SK-N-SH (cell line): ENCODE measurements around the gene TCF7L2. TPM values are rescaled to one million over a fixed set of nuclear protein-coding genes. Genes with fewer than 3 reads are reported as not detected.

Experiments used
- CTCF ChIA-PET: fragments of 300-600, 350-600 bp; formaldehyde crosslinking; extraction: SDS; loops from one replicate; lab custom pipeline; 2021; lab: Yijun Ruan, JAX
- POLR2A ChIA-PET: fragments of 350-600 bp; sonication (Branson Sonifier 250); formaldehyde crosslinking; extraction: SDS; loops from one replicate; lab custom pipeline; 2020; ENCODE audit warnings: antibody characterized with exemption, inconsistent platforms; lab: Yijun Ruan, JAX
- DNase-seq: peaks from one replicate; pipeline ENCODE4 v3.0.0; 2012
- H2AFZ ChIP-seq: fragments of 200-600 bp; sonication (generic); 2 replicates; pipeline ENCODE4 v1.8.1; 2016; ENCODE audit warnings: antibody characterized with exemption, mild to moderate bottlenecking, low read depth
- H3F3A ChIP-seq: fragments of 200-600 bp; sonication (generic); replicated peaks from 2 replicates; pipeline ENCODE3; 2016; ENCODE audit warnings: antibody characterized with exemption, mild to moderate bottlenecking; ENCODE audit not compliant: insufficient read depth
- H3K27ac ChIP-seq, 2 experiments: fragments of 200-500 bp in 1 of 2; fragments of 200-600 bp in 1 of 2; sonication (Bioruptor generic) in 1 of 2; sonication (generic), shearing (Covaris generic) in 1 of 2; 2 replicates each; pipeline versions ENCODE4 v1.5.1 to v1.6.1; 2014 to 2016; ENCODE audit warnings: low read depth in 2 of 2, inconsistent platforms in 1 of 2, low read length in 1 of 2, mild to moderate bottlenecking in 1 of 2, mixed read lengths in 1 of 2
- H3K27me3 ChIP-seq: fragments of 200-600 bp; sonication (generic), shearing (Covaris generic); 2 replicates; pipeline ENCODE4 v1.6.1; 2016; ENCODE audit warnings: mixed run types; ENCODE audit not compliant: insufficient read depth
- H3K36me3 ChIP-seq, 2 experiments: fragments of 200-500 bp in 1 of 2; fragments of 200-600 bp in 1 of 2; sonication (Bioruptor generic) in 1 of 2; sonication (generic) in 1 of 2; replicated peaks in 1 of 2; 2 replicates each; pipeline versions ENCODE3 to v1.5.1; 2014 to 2016; ENCODE audit warnings: low read length in 1 of 2, mild to moderate bottlenecking in 1 of 2; ENCODE audit not compliant: insufficient read depth in 2 of 2, control insufficient read depth in 1 of 2
- H3K4me1 ChIP-seq, 2 experiments: fragments of 200-500 bp in 1 of 2; fragments of 200-600 bp in 1 of 2; sonication (Bioruptor generic) in 1 of 2; sonication (generic), shearing (Covaris generic) in 1 of 2; 2 replicates each; pipeline versions ENCODE4 v1.5.1 to v1.6.1; 2014 to 2016; ENCODE audit warnings: low read depth in 1 of 2, low read length in 1 of 2, mixed run types in 1 of 2; ENCODE audit not compliant: insufficient read depth in 2 of 2, control insufficient read depth in 1 of 2
- H3K4me2 ChIP-seq: fragments of 200-600 bp; sonication (generic), shearing (Covaris generic); 2 replicates; pipeline ENCODE4 v1.6.1; 2017; ENCODE audit warnings: mixed run types
- H3K4me3 ChIP-seq, 2 experiments: fragments of 200-500 bp in 1 of 2; fragments of 200-600 bp in 1 of 2; sonication (Bioruptor generic) in 1 of 2; sonication (generic), shearing (Covaris generic) in 1 of 2; 2 replicates each; pipeline versions ENCODE4 v1.5.1 to v1.8.1; 2014 to 2016; ENCODE audit warnings: low read depth in 2 of 2, inconsistent platforms in 1 of 2, low read length in 1 of 2, mild to moderate bottlenecking in 1 of 2, mixed read lengths in 1 of 2, moderate library complexity in 1 of 2
- H3K79me2 ChIP-seq: fragments of 200-600 bp; sonication (generic); 2 replicates; pipeline ENCODE4 v1.8.1; 2017; ENCODE audit warnings: mild to moderate bottlenecking; ENCODE audit not compliant: insufficient read depth
- H3K9ac ChIP-seq: fragments of 200-600 bp; sonication (generic); 2 replicates; pipeline ENCODE4 v1.6.1; 2017; ENCODE audit warnings: mixed run types
- H3K9me2 ChIP-seq: fragments of 200-600 bp; sonication (generic); 2 replicates; pipeline ENCODE4 v1.6.1; 2017; ENCODE audit warnings: mixed run types
- H3K9me3 ChIP-seq: fragments of 200-600 bp; sonication (generic); 2 replicates; pipeline ENCODE4 v1.6.1; 2017; ENCODE audit warnings: mixed run types, mild to moderate bottlenecking, moderate library complexity
- H4K20me1 ChIP-seq: fragments of 200-600 bp; sonication (generic); 2 replicates; pipeline ENCODE4 v1.6.1; 2017; ENCODE audit warnings: mild to moderate bottlenecking, mixed run types; ENCODE audit not compliant: insufficient read depth
- ELF1 ChIP-seq: IDR thresholded peaks from 2 replicates; pipeline ENCODE4 v1.4.0; 2012
- EP300 ChIP-seq, 2 experiments: IDR thresholded peaks; 2 replicates each; pipeline versions ENCODE4 v1.4.0 to v1.6.1; 2012; ENCODE audit warnings: borderline replicate concordance in 1 of 2, low read depth in 1 of 2, low read length in 1 of 2
- EZH2phosphoT487 ChIP-seq: fragments of 200-600 bp; sonication (generic); IDR thresholded peaks from 2 replicates; pipeline ENCODE4 v1.6.1; 2017; ENCODE audit warnings: low read depth, mixed run types, mild to moderate bottlenecking, antibody characterized with exemption, moderate library complexity, borderline replicate concordance
- FOSL2 ChIP-seq: IDR thresholded peaks from 2 replicates; pipeline ENCODE4 v1.4.0; 2012; ENCODE audit warnings: low read depth, mild to moderate bottlenecking, moderate library complexity, borderline replicate concordance
- FOXM1 ChIP-seq: IDR thresholded peaks from 2 replicates; pipeline ENCODE4 v1.4.0; 2012; ENCODE audit warnings: low read depth, mild to moderate bottlenecking
- GABPA ChIP-seq: IDR thresholded peaks from 2 replicates; pipeline ENCODE4 v1.4.0; 2012; ENCODE audit warnings: low read depth, mild to moderate bottlenecking
- IRF3 ChIP-seq: fragments of 150-350 bp; IDR thresholded peaks from 2 replicates; pipeline ENCODE4 v1.6.1; 2016; ENCODE audit warnings: mild to moderate bottlenecking, low read depth, low read length
- JUND ChIP-seq: IDR thresholded peaks from 2 replicates; pipeline ENCODE4 v1.4.0; 2012
- MAX ChIP-seq: IDR thresholded peaks from 2 replicates; pipeline ENCODE4 v1.4.0; 2012; ENCODE audit warnings: low read depth
- MEF2A ChIP-seq: IDR thresholded peaks from 2 replicates; pipeline ENCODE4 v1.4.0; 2012; ENCODE audit warnings: low read depth, borderline replicate concordance
- MXI1 ChIP-seq: IDR thresholded peaks from 2 replicates; pipeline ENCODE4 v1.6.1; 2012; ENCODE audit warnings: mild to moderate bottlenecking, low read depth, low read length, improper control_type of control experiment
- NFIC ChIP-seq: IDR thresholded peaks from 2 replicates; pipeline ENCODE4 v1.4.0; 2012; ENCODE audit warnings: borderline replicate concordance
- PBX3 ChIP-seq: IDR thresholded peaks from 2 replicates; pipeline ENCODE4; 2012
- POLR2AphosphoS5 ChIP-seq: IDR thresholded peaks from 2 replicates; pipeline ENCODE4 v1.6.1; 2012; ENCODE audit warnings: low read depth, low read length
- RAD21 ChIP-seq: IDR thresholded peaks from 2 replicates; pipeline ENCODE4 v1.6.1; 2012; ENCODE audit warnings: mild to moderate bottlenecking, low read length
- RCOR1 ChIP-seq: fragments of 150-350 bp; IDR thresholded peaks from 2 replicates; pipeline ENCODE4 v1.6.1; 2017; ENCODE audit warnings: antibody characterized with exemption, low read length
- RXRA ChIP-seq: IDR thresholded peaks from 2 replicates; pipeline ENCODE4 v1.4.0; 2012; ENCODE audit warnings: low read depth, mild to moderate bottlenecking, borderline replicate concordance
- SIN3A ChIP-seq: IDR thresholded peaks from 2 replicates; pipeline ENCODE4 v1.6.1; 2012; ENCODE audit warnings: low read depth, mild to moderate bottlenecking, low read length, moderate library complexity, borderline replicate concordance
- SMC3 ChIP-seq: IDR thresholded peaks from 2 replicates; pipeline ENCODE4 v1.6.1; 2012; ENCODE audit warnings: low read depth, low read length, improper control_type of control experiment
- TAF1 ChIP-seq: IDR thresholded peaks from 2 replicates; pipeline ENCODE4 v1.6.1; 2012; ENCODE audit warnings: low read depth, mild to moderate bottlenecking, low read length, moderate library complexity, borderline replicate concordance
- TCF12 ChIP-seq: IDR thresholded peaks from 2 replicates; pipeline ENCODE4 v1.4.0; 2012
- TEAD4 ChIP-seq: IDR thresholded peaks from 2 replicates; pipeline ENCODE4 v1.4.0; 2012; ENCODE audit warnings: mild to moderate bottlenecking, borderline replicate concordance; ENCODE audit not compliant: insufficient read depth
- USF1 ChIP-seq: IDR thresholded peaks from 2 replicates; pipeline ENCODE4 v1.4.0; 2012; ENCODE audit warnings: low read depth, borderline replicate concordance
- YY1 ChIP-seq: IDR thresholded peaks from 2 replicates; pipeline ENCODE4 v1.4.0; 2012; ENCODE audit warnings: low read depth, mild to moderate bottlenecking
- ZBTB33 ChIP-seq: IDR thresholded peaks from 2 replicates; pipeline ENCODE4 v1.4.0; 2012; ENCODE audit warnings: low read depth, borderline replicate concordance
- WGBS: methylation state at CpG from one replicate; pipeline ENCODE4 v1.1.6; 2017; ENCODE audit warnings: low lambda C conversion rate; 5-methylcytosine and 5-hydroxymethylcytosine counted together
- polyA plus RNA-seq, 3 experiments: library from polyadenylated mRNA; depleted of rRNA; stranded (reverse); fragments of >200 nt; gene quantifications; 2 replicates each; pipeline ENCODE4 v1.2.3, GENCODE V29; 2012

TCF7L2 gene
- polyA plus RNA-seq, 1 of the 3 experiments (the other 2 are of a cell fraction): 10.2 TPM

GRCh38 chr10:113073549-113074189 is 123.6 kb downstream of the TCF7L2 start:
- ChIA-PET CTCF (interaction anchor here (0.5 to 1.3 kb wide), 3 partner anchors 26 to 598 kb away, joined by 3 to 4 read pairs (median 3); no protein-coding TSS in a partner anchor), POLR2A (no interaction called here)
- WGBS: 11% methylated on average over 22 of the region's 23 CpGs

More at GRCh38 chr10:113073549-113074189, 123.6 kb downstream of the TCF7L2 start:
- no peaks in the 10 kb centered on the region for H3K27me3 ChIP-seq
- peaks cover 15% of the 10 kb centered on the region for H3K79me2 ChIP-seq
- peaks cover 0 to 4% of the 10 kb centered on the region in 2 experiments for H3K36me3 ChIP-seq
- TF ChIP-seq TCF12 (peak; percentile 88), SIN3A (0 out of 2 replicates have a peak, but pooled peaks have one; percentile 48), TAF1 (peak; percentile 26; the same call in 1 of the 2 replicates), MAX (peak; percentile 96), FOSL2 (peak; percentile 88), PBX3 (peak; percentile 47; the same call in 1 of the 2 replicates), RXRA (peak; percentile 95), JUND (peak; percentile 84), ELF1 (peak; percentile 28; the same call in 1 of the 2 replicates), ZBTB33 (0 out of 2 replicates have a peak, but pooled peaks have one; percentile 27), IRF3 (no peak), MEF2A (peak; percentile 54; the same call in 1 of the 2 replicates), SMC3 (no peak), YY1 (0 out of 2 replicates have a peak, but pooled peaks have one; percentile 56), EZH2phosphoT487 (no peak), RCOR1 (no peak), FOXM1 (peak; percentile 76), EP300 (IDR thresholded peaks at IDR 0.05; ENCODE audit: borderline replicate concordance in 1 of 2, low read depth in 1 of 2, low read length in 1 of 2) (peak in 1 of 2 experiments; percentile 85; a peak in 1 of 4 replicates), USF1 (peak; percentile 28; the same call in 1 of the 2 replicates), POLR2AphosphoS5 (peak; percentile 71; the same call in 1 of the 2 replicates), TEAD4 (peak; percentile 85), MXI1 (no peak), GABPA (peak; percentile 21; the same call in 1 of the 2 replicates), RAD21 (no peak), NFIC (peak; percentile 82)
- no peak overlapping the region; a peak in 1 of 4 replicates for H3K4me3 ChIP-seq
- no peaks in the 10 kb centered on the region for H3K9me3 ChIP-seq
- H2AFZ ChIP-seq: no peak overlapping the region; the same call in 1 of the 2 replicates
- peak; percentile 23 for DNase-seq
- peak overlapping the region; percentile 67 for H3K4me2 ChIP-seq
- peak overlapping the region; percentile 72 to 90 for H3K27ac ChIP-seq
- H4K20me1 ChIP-seq: no peaks in the 10 kb centered on the region
- no peaks in the 10 kb centered on the region for H3K9me2 ChIP-seq
- peaks cover 7 to 22% of the 10 kb centered on the region in 2 experiments; a peak in 3 of 4 replicates for H3K4me1 ChIP-seq
- H3K9ac ChIP-seq: peak overlapping the region; percentile 64; the same call in 1 of the 2 replicates
- H3F3A ChIP-seq: peaks cover 29% of the 10 kb centered on the region
